Right ventricle myocardium superior (tissue), 1 donor: ENCODE data around the gene GAST. TPM values are rescaled to one million over a fixed set of nuclear protein-coding genes. Genes with fewer than 3 reads are reported as not detected.
"Not testable (repeated sequence)": the region's sequence is repeated elsewhere in the genome, so short reads cannot be mapped to it uniquely, and the experiment has no call there.

Source experiments
- ATAC-seq: fragments of 200-7000 bp; cut with Tn5 transposase; one replicate; pipeline ENCODE4 v1.9.1; 2020; ENCODE audit warnings: mild to moderate bottlenecking; ENCODE audit not compliant: poor library complexity
- DNase-seq: peaks from one replicate; pipeline ENCODE4 v3.0.0-alpha.2; 2020
- intact Hi-C: fragments of 100-400 bp; cut with DNase I; formaldehyde crosslinking; loops from one replicate; pipeline ENCODE4 v1.11.2; 2022
- total RNA-seq: library from RNA; stranded (reverse); fragmentation: NEBNext Ultra II Directional; extraction: Animal tissue kit (Norgen Biotek cat#: 25700); gene quantifications from one replicate; pipeline ENCODE4 v1.2.1, GENCODE V29; 2021
- donor health status: DM: no; HTN: yes; CAD: no; lungs with severe emphysema.

GAST gene
- total RNA-seq, 1 donor from 2014 or later, result not detected

DNA sequence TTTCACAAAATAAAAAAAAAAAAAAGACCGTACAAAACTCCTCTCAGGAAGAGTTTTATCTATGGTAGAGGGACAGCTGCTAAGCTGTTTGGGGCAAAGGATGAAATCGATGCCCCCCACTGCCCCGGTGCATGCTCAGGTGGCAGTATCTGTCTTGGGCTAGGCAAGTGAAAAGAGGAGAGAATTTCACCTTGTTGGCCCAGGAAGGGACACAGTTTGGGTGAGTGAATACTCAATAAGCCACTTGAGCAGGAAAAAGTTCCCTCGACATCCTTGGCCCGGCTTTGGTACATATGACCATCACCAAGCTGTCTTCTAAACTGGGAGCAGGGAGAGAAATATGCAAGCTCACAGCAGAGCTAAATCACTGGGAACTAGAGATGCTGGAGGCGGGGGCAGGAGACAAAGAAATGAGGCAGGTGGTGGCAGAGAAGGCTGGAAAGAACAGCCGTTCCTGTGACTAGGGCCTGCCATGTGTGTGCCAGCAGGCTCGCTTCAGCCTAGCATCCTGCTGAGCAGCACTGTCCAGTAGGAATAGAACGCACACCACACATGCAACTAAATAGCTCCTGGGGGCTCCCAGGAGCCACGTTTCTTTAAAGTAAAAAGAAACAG, 31.6 kb upstream of the GAST start:
- ATAC-seq (no peak), DNase-seq (no peak)
- intact Hi-C loops, result no loop called here

DNA sequence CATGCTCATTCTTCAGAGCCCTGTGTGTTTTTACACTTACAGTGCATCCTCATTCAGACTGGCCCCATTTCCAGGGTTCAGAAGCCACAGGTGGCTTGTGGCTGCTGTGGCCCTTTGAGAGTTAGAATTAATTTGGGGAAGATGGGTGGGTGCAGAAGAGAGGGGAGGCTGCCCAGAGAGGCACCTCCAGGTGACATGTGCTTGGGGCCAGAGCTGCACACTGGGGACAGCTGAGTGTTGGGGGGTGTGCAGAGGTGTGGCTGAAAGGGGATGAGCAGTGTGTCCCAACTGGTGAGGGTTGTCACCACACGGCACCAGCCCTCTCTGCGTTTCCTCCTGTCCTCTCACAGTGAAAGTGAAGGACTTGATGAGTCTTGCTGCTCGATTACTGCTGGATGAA, 30.4 kb upstream of the GAST start:
- intact Hi-C loops, result no loop called here
- DNase-seq, result no peak
- ATAC-seq, result no peak

DNA sequence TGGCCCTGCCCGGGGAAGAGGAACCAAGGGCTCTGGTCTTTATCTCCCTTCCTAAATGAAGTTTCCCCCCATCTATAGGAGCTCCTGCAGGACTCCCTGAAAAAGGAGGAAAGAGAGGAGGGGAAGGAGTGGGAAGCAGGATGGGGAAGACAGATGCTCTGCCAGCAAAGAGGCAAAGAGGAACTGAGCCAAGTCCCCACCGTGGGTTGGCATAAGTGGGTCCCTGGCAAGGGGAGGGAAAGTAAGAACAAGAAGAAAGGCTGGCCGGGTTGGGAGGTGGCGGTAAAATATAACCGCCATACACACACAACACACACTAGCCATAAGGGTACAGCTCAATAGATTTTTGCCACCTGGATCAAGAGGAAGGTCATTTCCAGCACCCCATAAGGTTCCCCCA, 29.5 kb upstream of the GAST start:
- no peak for ATAC-seq
- no peak for DNase-seq
- intact Hi-C loops, result no loop called here

- intact Hi-C loops, result no loop called here
- DNase-seq (no peak), ATAC-seq (no peak)
Measured at GRCh38 chr17:41683441-41684007, 28.6 kb upstream of the GAST start.

DNA sequence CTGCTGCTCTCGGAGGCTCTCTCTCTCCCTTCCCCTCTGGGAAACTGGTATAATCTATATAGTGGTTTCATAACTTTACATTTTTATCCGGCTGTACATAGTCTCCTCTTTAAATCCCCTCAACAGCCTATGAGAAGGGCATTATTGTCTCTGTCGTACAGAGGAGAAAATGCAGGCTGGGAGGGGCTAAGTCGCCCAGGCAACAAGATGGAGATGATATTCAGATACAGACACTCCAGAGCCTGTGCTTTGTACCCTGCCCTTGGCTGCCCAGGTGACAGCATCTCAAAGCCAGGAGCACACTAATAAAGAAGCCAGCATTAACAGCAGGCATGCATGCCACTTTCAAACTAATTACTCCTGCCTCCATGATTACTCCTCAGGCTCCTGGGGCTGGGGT, 28.1 kb upstream of the GAST start:
- intact Hi-C loops, result no loop called here
- ATAC-seq, result no peak
- DNase-seq, result no peak

GRCh38 chr17:41685753-41686152, 26.4 kb upstream of the GAST start:
- DNase-seq, intact Hi-C loops, ATAC-seq: not testable (repeated sequence)

GRCh38 chr17:41686281-41686680, 25.9 kb upstream of the GAST start:
- intact Hi-C loops, result no loop called here
- no peak for ATAC-seq
- DNase-seq, result no peak

- ATAC-seq, result no peak
- DNase-seq, result peak; percentile 64
- intact Hi-C loops, result no loop called here
Measured at GRCh38 chr17:41687828-41688640, 24.1 kb upstream of the GAST start.

DNA sequence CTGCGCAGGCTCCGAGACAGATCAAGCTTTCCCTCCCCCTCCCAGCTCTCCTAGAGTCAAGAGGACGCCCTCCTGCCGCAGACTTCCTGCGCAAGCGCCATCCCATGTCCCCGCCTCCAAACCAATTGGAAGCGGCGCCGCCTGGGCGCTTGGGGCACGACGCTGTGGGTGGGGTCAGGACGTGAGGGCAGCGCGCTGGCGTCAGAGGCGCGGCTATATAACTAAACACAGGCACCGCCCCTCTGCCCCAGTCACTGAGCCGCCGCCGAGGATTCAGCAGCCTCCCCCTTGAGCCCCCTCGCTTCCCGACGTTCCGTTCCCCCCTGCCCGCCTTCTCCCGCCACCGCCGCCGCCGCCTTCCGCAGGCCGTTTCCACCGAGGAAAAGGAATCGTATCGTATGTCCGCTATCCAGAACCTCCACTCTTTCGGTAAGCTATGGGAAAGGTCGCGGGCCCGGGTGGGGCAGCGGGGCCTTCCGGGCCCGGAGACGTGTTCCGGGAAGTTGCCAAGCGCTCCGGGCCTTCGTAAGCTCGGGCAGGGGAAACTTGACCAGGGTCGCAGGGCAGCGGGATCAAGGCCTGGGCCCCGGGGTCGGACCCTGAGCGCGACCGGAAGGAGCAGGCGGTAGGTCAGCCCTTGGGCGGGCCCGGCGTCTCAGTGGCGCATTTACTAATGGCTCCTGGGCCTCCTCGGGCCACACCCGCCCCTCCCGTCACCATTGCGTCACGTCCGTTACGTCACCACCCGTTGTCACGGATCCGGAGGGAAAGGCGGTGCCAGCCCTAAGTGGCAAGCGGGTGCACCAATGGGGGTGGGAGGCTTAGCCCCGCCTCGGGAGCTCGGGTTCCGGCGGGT, 23.3 kb upstream of the GAST start, which contains the start of gene EIF1:
TSS of gene EIF1 (plus strand) at position 245 of the 856 bp plus-strand sequence. CDS start at position 399, 154 bp downstream.
- DNase-seq, result peak; percentile 100
- ATAC-seq, result peak; percentile 93
- intact Hi-C loops, result no loop called here

GRCh38 chr17:41689497-41690299, 22.4 kb upstream of the GAST start:
- intact Hi-C loops, result no loop called here
- no peak for DNase-seq
- no peak for ATAC-seq

GRCh38 chr17:41690497-41690896, 21.6 kb upstream of the GAST start:
- ATAC-seq, result no peak
- no peak for DNase-seq
- intact Hi-C loops, result no loop called here

GRCh38 chr17:41691031-41691777, 20.9 kb upstream of the GAST start:
- no peak for ATAC-seq
- intact Hi-C loops, result no loop called here
- no peak for DNase-seq

- no peak for ATAC-seq
- no peak for DNase-seq
- intact Hi-C loops, result no loop called here
Measured at GRCh38 chr17:41692722-41693521, 19.2 kb upstream of the GAST start.

DNA sequence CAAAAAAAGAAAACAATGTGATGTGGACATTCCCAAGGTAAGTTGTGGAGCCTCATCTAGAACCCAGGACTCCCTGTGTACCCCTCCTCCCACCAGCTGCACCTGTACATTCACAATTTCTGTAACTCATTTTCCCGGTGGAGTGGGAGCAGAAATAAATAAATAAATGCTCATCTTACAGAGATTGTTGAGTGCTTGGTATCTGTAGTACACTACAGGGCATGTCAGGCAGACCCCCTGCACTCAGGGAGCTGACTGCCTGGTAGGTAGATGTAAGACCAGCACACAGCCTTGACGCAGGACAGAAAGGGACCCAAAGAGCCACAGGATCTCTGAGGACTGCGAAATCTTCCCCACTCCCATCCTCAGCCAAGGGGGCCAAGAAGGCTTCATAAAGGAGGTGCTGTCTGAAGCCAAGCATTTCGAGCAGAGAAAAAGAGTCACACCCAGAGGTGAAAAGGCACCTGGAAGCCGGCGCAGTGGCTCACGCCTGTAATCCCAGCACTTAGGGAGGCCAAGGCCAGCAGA, 16.9 kb upstream of the GAST start:
- intact Hi-C loops, result no loop called here
- ATAC-seq, result no peak
- DNase-seq, result no peak

DNA sequence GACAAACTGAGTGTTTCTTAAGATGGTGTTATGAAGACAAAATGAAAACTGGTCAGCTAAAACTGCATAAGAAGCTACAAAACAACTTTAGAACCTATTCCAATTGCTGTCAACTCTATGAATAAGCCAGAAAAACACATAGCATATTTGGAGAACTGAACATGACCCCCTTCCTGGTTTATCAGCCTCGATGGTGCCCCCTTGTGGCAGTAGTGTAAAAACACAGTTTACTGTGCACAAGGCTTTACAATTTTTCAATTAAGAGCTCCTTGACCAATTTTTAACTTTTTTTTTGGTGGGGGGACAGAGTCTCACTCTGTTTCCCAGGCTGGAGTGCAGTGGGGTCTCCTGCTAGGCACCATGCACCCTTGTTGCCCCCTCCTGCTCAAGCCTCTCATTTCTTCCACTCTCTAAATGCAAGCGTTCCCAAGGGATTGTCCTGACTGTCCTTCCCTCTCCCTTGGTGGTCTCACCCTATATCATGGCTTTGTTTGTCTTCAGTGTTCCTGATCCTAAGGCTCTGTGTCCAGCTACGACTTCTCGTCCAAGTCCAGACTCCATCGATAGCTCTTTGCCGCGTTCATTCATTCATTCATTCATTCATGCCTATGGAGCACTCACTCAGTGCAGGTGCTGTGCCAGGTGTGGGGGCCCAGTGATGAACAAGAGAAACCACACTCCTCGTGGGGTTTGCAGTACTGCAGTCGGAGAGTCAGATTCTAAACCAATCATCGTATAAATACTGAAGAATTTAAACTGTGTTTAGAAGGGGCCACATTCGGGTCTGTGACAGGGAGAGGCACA, 16.0 kb upstream of the GAST start:
- intact Hi-C loops, result no loop called here
- ATAC-seq (peak; percentile 33), DNase-seq (no peak)
